ENCODE data around the gene ZNF80.

GRCh38 chr3:114227076-114227475, 10.3 kb downstream of the ZNF80 start:
- TF ChIP-seq, protein P1, sequence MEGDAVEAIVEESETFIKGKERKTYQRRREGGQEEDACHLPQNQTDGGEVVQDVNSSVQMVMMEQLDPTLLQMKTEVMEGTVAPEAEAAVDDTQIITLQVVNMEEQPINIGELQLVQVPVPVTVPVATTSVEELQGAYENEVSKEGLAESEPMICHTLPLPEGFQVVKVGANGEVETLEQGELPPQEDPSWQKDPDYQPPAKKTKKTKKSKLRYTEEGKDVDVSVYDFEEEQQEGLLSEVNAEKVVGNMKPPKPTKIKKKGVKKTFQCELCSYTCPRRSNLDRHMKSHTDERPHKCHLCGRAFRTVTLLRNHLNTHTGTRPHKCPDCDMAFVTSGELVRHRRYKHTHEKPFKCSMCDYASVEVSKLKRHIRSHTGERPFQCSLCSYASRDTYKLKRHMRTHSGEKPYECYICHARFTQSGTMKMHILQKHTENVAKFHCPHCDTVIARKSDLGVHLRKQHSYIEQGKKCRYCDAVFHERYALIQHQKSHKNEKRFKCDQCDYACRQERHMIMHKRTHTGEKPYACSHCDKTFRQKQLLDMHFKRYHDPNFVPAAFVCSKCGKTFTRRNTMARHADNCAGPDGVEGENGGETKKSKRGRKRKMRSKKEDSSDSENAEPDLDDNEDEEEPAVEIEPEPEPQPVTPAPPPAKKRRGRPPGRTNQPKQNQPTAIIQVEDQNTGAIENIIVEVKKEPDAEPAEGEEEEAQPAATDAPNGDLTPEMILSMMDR (IDR thresholded peaks at IDR 0.05; ENCODE audit: low read depth, low read length, poor library complexity, severe bottlenecking), result no peak
- no peak for TF ChIP-seq EZH2phosphoT487 (IDR thresholded peaks at IDR 0.05; ENCODE audit: borderline replicate concordance, low read length)
